ENCODE results near the gene ZKSCAN7. TPM values are rescaled to one million over a fixed set of nuclear protein-coding genes. Genes with fewer than 3 reads are reported as not detected.
"Not testable (repeated sequence)": the region's sequence is repeated elsewhere in the genome, so short reads cannot be mapped to it uniquely, and the experiment has no call there.

ZKSCAN7 gene
- total and polyA plus RNA-seq, 2 experiments from 2014 or later = 13.4 to 24.9 TPM

DNA sequence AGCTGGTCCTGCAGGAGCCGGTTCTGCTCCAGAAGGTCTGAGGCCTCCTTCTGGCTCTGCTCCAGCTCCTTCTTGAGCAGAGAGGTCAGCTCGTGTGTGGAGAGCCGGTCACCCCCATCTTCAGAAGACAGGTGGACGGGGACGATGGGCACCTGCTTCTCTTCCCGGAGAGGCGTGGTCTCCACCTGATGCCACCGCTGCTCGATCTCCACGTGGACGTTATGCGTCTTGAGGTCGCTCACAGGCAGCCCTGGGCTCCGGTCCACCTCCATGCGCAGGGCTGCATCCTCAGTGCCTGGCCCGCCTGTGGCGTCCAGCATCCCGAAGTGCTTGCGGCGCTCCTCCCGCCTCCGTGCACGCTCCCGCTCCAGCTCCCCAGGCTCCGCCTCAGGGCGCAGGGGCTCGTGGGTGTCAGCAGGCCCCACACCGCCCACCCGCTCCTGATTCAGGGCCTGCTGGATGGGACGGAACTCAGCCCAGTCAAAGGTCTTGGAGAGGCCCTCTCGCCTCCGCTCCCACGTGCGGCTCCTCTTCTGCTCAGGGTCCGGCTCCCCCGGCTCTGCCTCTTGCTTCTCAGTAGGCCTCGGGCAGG, 24.0 kb downstream of the ZKSCAN7 start:
- not testable (repeated sequence) for H3K27me3 ChIP-seq

DNA sequence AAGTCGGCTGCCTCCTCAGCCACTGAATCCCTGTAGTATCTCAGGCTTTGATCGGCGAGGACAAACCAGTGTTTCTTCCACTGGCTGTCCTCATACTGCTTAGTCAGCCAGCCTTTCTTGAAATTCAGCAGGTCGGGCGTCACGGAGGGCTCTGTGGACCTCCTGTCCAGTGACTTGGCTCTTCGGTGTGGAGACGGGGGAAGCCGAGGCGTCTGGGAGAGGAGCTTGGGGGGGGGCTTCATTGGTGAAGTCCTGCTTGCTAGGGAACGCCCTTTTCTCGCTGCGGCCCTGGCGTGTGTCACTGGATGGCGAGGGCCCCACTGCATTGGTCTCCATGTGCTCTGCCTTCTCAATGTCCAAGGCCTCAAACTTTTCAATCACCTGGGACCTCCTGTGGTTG, 24.8 kb downstream of the ZKSCAN7 start:
- DNase-seq (ENCODE audit: low read depth in 1 of 2, low spot score in 1 of 2); H3K27me3 ChIP-seq; H3K4me3 ChIP-seq; H3K9me3 ChIP-seq (ENCODE audit: low read depth); H3K4me1 ChIP-seq (ENCODE audit: low read depth); H3K36me3 ChIP-seq; H3K27ac ChIP-seq: not testable (repeated sequence)

More for the DNA sequence above, 24.0 kb downstream of the ZKSCAN7 start:
- not testable (repeated sequence) for H3K36me3 ChIP-seq; H3K27ac ChIP-seq; H3K4me3 ChIP-seq; H3K9me3 ChIP-seq (ENCODE audit: low read depth); DNase-seq (ENCODE audit: low read depth in 1 of 2, low spot score in 1 of 2); H3K4me1 ChIP-seq (ENCODE audit: low read depth)

DNA sequence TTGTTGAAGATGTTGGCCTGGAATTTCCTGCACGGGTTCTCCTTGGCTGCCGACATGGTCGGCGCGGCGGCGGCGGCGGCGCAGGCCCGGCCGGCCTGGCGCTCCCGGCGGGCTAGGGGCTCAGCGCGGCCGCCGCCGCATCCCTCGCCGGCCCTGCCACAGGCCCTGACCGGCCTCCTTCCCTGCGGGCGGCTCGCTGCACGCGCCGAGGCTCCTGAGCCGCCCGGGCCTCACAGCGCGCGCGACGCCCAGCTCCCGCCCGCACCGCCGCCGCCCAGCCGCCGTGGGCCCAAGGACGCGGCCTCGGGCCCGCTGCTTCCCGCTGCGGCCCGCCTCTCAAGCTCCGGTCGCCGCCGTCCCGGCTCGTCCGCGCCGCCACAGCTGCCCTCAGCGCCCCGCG, 26.0 kb downstream of the ZKSCAN7 start:
- H3K4me1 ChIP-seq (ENCODE audit: low read depth) = peaks cover 11% of the 10 kb centered on the region
- H3K9me3 ChIP-seq (ENCODE audit: low read depth); DNase-seq (ENCODE audit: low read depth in 1 of 2, low spot score in 1 of 2); H3K27ac ChIP-seq; H3K27me3 ChIP-seq; H3K36me3 ChIP-seq; H3K4me3 ChIP-seq: not testable (repeated sequence)

DNA sequence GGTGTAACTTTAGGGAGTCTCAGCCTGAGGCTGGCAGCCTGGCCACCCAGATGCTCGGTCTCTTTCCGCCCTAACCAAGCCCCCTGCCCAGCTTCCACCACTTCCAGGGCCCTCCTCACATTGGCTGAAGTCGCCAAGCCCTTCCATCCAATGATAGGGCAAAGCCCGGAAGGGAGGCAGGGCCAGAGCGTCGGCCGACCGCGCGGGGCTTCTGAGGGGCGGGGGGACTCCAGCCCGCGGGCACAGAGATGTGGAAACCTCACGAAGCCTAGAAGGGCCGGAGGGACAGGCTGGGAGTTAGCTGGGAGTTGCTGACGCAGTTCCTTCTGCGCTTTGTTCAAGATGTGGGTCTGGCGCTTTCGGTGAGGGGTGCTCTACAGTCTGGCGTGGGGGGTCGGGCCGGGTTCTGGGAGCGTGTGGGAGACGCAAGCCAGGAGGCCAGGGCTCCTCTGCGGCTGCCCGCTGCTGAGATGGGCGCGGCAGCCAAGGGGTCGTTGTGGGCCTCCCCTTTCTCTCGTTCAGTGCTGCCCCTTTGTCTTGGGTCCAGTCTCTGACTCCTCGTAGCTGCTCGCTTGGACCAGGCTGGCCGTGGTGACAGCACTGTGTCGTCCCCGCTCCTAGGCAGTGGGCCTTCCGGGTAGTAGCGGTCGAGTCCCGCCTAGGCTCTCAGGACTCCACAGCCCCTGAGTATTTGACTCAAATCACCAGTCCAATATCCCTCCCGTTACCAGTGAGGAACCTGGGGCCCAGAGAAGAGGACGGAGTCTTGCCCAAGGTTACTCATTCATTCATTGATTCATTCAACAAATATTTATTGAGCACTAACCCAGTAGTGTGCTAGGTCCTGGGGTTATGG, 29.9 kb downstream of the ZKSCAN7 start, which contains the start of gene ZNF660:
ZNF660 (plus strand) TSS at position 319 of the 856 bp plus-strand sequence. CDS start 9,230 bp downstream, outside the sequence.
- DNase-seq (ENCODE audit: low read depth in 1 of 2, low spot score in 1 of 2) = peak; percentile 90 to 97
- TF ChIP-seq, protein P1, sequence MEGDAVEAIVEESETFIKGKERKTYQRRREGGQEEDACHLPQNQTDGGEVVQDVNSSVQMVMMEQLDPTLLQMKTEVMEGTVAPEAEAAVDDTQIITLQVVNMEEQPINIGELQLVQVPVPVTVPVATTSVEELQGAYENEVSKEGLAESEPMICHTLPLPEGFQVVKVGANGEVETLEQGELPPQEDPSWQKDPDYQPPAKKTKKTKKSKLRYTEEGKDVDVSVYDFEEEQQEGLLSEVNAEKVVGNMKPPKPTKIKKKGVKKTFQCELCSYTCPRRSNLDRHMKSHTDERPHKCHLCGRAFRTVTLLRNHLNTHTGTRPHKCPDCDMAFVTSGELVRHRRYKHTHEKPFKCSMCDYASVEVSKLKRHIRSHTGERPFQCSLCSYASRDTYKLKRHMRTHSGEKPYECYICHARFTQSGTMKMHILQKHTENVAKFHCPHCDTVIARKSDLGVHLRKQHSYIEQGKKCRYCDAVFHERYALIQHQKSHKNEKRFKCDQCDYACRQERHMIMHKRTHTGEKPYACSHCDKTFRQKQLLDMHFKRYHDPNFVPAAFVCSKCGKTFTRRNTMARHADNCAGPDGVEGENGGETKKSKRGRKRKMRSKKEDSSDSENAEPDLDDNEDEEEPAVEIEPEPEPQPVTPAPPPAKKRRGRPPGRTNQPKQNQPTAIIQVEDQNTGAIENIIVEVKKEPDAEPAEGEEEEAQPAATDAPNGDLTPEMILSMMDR (IDR thresholded peaks at IDR 0.05; ENCODE audit: low read depth, low read length) = no peak
- H3K36me3 ChIP-seq = peaks cover 24% of the 10 kb centered on the region
- peak within 1 kb of the TSS; percentile 60 for H3K4me3 ChIP-seq
- H3K27ac ChIP-seq = peak within 1 kb of the TSS; percentile 84
- H3K27me3 ChIP-seq = no peaks in the 10 kb centered on the region
- H3K9me3 ChIP-seq (ENCODE audit: low read depth) = no peaks in the 10 kb centered on the region
- H3K4me1 ChIP-seq (ENCODE audit: low read depth) = peaks cover 12% of the 10 kb centered on the region

DNA sequence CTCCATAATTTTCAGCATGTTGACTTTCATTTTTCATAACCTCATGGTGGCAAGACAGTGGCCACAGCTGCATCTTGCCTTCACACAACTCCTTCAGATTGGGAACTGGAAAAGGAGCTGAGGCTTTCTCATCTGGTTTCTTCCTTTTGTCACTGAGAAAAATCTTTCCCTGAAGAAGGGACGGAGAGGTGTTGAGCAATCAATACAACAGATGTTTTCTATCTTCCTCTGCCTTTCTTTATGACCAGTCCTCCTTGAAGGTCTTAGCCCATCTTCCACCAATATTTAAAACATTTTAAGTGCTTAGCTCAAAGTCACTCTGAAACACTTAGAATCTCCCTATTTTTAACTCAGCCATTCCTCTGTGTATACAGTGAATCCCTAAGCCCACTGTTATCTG, 41.6 kb downstream of the ZKSCAN7 start:
- no peak for DNase-seq (ENCODE audit: low read depth in 1 of 2, low spot score in 1 of 2)
- H3K36me3 ChIP-seq = peaks cover 18% of the 10 kb centered on the region
- H3K9me3 ChIP-seq (ENCODE audit: low read depth) = no peaks in the 10 kb centered on the region
- H3K27me3 ChIP-seq = no peaks in the 10 kb centered on the region
- no peak overlapping the region for H3K27ac ChIP-seq
- no peaks in the 10 kb centered on the region for H3K4me1 ChIP-seq (ENCODE audit: low read depth)
- TF ChIP-seq, protein P1 (IDR thresholded peaks at IDR 0.05; ENCODE audit: low read depth, low read length) = no peak
- no peak overlapping the region for H3K4me3 ChIP-seq

DNA sequence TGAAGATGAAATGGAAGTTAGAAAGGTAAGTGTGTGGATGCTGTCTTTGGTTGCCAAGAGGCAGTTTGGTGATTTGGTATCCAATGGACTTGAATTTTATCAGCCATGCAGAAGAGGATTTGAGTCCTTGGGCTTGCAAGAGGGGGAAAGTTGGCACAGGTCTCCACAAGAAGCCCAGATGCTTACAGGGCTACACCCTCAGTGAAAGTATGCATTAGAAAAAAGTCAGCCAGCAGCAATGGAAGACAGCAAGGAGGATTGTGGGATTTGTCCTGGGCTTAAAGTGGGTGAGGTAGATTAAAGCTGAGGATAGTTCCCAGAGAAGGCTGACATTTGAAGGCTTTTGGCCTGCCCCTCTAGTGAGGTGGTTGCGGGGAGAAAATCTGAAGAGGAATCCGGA, 46.8 kb downstream of the ZKSCAN7 start:
- Histone ChIP-seq H3K36me3 (peaks cover 2% of the 10 kb centered on the region), H3K9me3 (ENCODE audit: low read depth) (no peaks in the 10 kb centered on the region), H3K27ac (no peak overlapping the region), H3K4me3 (no peak overlapping the region), H3K4me1 (ENCODE audit: low read depth) (no peaks in the 10 kb centered on the region), H3K27me3 (no peaks in the 10 kb centered on the region)
- no peak for DNase-seq (ENCODE audit: low read depth in 1 of 2, low spot score in 1 of 2)
- TF ChIP-seq, protein P1 (IDR thresholded peaks at IDR 0.05; ENCODE audit: low read depth, low read length) = no peak

DNA sequence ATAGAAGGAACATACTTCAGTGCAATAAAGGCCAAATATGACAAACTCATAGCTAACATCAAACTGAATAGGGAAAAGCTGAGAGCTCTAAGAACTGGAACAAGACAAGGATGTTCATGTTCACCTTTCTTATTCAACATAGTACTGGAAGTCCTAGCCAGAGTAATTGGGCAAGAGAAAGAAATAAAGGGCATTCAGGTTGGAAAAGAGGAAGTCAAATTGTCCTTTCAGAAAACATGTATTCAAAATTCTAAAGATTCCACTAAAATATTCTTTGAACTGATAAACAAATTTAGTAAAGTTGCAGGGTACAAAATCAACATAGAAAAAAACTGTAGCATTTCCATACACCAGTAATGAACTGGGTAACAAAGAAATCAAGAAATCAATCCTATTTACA, 57.7 kb downstream of the ZKSCAN7 start:
- no peak overlapping the region for H3K27ac ChIP-seq
- DNase-seq (ENCODE audit: low read depth in 1 of 2, low spot score in 1 of 2) = no peak
- H3K27me3 ChIP-seq = no peaks in the 10 kb centered on the region
- no peaks in the 10 kb centered on the region for H3K9me3 ChIP-seq (ENCODE audit: low read depth)
- H3K4me1 ChIP-seq (ENCODE audit: low read depth) = no peaks in the 10 kb centered on the region
- no peak overlapping the region for H3K4me3 ChIP-seq
- no peaks in the 10 kb centered on the region for H3K36me3 ChIP-seq
- TF ChIP-seq, protein P1 (IDR thresholded peaks at IDR 0.05; ENCODE audit: low read depth, low read length) = no peak
